ENCODE data around the gene CEP83.
"Not testable (repeated sequence)": the region's sequence is repeated elsewhere in the genome, so short reads cannot be mapped to it uniquely, and the experiment has no call there.

CEP83 gene

DNA sequence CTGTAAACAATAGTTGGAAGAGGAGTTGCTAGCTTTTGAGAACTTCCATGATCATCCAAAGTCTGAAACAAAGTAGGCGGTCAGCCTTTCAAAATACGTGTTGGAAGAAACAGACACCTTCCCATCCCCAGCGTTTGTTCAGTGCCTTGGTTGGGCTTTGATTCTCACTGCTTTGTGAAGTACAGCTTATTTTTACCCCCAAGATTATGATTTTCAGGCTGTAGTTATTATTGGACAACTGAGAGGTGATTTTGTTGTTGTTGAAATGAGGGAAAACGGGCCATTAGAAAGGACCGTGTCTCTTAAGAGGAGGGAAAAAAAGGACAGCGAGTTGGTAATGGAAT, 921 bp upstream of the CEP83 start:
- H3K4me2 ChIP-seq (ENCODE audit: low read depth, low read length, poor library complexity, severe bottlenecking): peak overlapping the region; percentile 64
- H3K9me3 ChIP-seq (ENCODE audit: insufficient read depth, low read length): no peaks in the 10 kb centered on the region
- peak overlapping the region; percentile 73 for H2AFZ ChIP-seq (ENCODE audit: low read depth, low read length, severe bottlenecking)
- no peaks in the 10 kb centered on the region for H3K36me3 ChIP-seq (ENCODE audit: low read length)
- peaks cover 4% of the 10 kb centered on the region; the same call in 1 of the 2 replicates for H3F3A ChIP-seq (ENCODE audit: insufficient read depth)
- no peaks in the 10 kb centered on the region for H3K27me3 ChIP-seq (ENCODE audit: low read length)
- no peaks in the 10 kb centered on the region for H4K20me1 ChIP-seq (ENCODE audit: low read depth, low read length)
- H3K9me2 ChIP-seq (replicated peaks; ENCODE audit: insufficient read depth, low read length): no peaks in the 10 kb centered on the region
- H3K79me2 ChIP-seq (ENCODE audit: insufficient read depth, low read length): peaks cover 34% of the 10 kb centered on the region
- H3K9ac ChIP-seq (ENCODE audit: low read length): peak overlapping the region; percentile 84
- TF ChIP-seq, protein P1, sequence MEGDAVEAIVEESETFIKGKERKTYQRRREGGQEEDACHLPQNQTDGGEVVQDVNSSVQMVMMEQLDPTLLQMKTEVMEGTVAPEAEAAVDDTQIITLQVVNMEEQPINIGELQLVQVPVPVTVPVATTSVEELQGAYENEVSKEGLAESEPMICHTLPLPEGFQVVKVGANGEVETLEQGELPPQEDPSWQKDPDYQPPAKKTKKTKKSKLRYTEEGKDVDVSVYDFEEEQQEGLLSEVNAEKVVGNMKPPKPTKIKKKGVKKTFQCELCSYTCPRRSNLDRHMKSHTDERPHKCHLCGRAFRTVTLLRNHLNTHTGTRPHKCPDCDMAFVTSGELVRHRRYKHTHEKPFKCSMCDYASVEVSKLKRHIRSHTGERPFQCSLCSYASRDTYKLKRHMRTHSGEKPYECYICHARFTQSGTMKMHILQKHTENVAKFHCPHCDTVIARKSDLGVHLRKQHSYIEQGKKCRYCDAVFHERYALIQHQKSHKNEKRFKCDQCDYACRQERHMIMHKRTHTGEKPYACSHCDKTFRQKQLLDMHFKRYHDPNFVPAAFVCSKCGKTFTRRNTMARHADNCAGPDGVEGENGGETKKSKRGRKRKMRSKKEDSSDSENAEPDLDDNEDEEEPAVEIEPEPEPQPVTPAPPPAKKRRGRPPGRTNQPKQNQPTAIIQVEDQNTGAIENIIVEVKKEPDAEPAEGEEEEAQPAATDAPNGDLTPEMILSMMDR (IDR thresholded peaks at IDR 0.05; ENCODE audit: insufficient read depth, low read length, poor library complexity, severe bottlenecking): no peak
- TF ChIP-seq EZH2phosphoT487 (conservative IDR thresholded peaks at IDR 0.05; ENCODE audit: low read length): no peak
- H3K27ac ChIP-seq (ENCODE audit: low read depth, low read length): no peak overlapping the region
- peak overlapping the region; percentile 91 for H3K4me3 ChIP-seq (ENCODE audit: insufficient read depth, low read length, poor library complexity, severe bottlenecking)

DNA sequence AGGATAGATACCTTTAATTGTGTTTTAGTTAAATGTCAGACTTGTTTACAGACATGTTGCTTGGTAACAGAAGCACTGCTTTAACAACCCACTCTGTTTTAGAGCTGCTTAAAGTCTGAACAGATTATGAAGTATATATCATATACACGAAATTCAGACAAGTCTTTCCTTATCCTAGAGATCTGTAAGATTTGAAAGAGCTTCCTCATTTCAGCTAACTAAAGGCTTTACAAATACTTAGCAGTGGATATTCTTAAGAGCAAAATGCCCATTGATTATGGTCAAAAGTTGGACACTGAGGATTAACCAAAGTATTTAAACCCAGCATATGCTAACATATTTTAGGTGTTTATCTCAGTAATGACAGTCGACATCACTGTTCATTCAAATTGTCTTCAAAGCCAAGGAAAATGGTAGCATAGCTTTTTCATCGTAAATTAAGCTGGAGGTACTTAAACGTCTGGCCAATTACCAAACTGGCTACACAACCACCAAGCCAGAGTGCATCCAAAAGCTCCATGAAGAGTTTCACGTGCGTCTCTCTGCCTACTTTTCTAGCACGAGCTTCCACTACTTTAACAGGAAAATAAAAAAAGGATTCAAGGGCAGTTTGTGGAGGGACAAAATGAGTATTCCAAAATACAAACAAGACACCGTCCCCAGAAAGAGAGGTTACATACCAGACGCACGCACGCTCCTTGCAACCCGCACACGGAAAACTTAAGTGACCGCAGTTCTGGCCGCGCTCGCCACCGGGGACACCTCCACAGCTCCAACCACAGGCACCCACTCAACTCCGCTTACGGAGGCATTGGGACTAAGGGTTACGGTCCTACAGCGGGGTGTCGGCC, 565 bp downstream of the CEP83 start:
- no peak for TF ChIP-seq EZH2phosphoT487 (conservative IDR thresholded peaks at IDR 0.05; ENCODE audit: low read length)
- TF ChIP-seq, protein P1 (IDR thresholded peaks at IDR 0.05; ENCODE audit: insufficient read depth, low read length, poor library complexity, severe bottlenecking): no peak
- Histone ChIP-seq H3K79me2 (ENCODE audit: insufficient read depth, low read length) (peaks cover 39% of the 10 kb centered on the region), H3K27me3 (ENCODE audit: low read length) (no peaks in the 10 kb centered on the region), H2AFZ (ENCODE audit: low read depth, low read length, severe bottlenecking) (peak overlapping the region; percentile 73), H3K36me3 (ENCODE audit: low read length) (no peaks in the 10 kb centered on the region; the same call in 1 of the 2 replicates), H4K20me1 (ENCODE audit: low read depth, low read length) (no peaks in the 10 kb centered on the region), H3F3A (ENCODE audit: insufficient read depth) (peaks cover 4% of the 10 kb centered on the region; the same call in 1 of the 2 replicates), H3K9ac (ENCODE audit: low read length) (peak overlapping the region; percentile 84), H3K27ac (ENCODE audit: low read depth, low read length) (no peak overlapping the region), H3K4me2 (ENCODE audit: low read depth, low read length, poor library complexity, severe bottlenecking) (peak overlapping the region; percentile 64), H3K9me3 (ENCODE audit: insufficient read depth, low read length) (no peaks in the 10 kb centered on the region), H3K9me2 (replicated peaks; ENCODE audit: insufficient read depth, low read length) (no peaks in the 10 kb centered on the region), H3K4me3 (ENCODE audit: insufficient read depth, low read length, poor library complexity, severe bottlenecking) (peak overlapping the region; percentile 91)

DNA sequence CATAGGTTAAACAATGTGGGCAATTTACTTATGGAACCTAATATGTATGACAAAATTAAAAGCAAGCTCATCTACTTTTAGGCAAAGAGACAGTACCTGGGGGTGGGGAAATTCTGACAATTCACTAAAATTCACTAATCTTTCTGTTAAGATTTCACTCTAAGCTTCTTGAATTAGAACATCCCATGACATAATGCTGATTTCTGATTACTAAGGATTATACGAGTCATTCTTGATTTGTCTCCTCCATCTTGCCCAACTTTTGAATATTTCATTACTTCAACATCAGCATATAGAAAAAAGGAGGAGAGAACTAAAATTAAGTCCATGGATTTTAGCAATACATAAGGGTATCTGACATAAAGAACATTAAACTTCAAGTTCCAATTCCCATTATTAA, 2.4 kb downstream of the CEP83 start:
- Histone ChIP-seq H3K9me3 (ENCODE audit: insufficient read depth, low read length) (no peaks in the 10 kb centered on the region), H3K9me2 (replicated peaks; ENCODE audit: insufficient read depth, low read length) (no peaks in the 10 kb centered on the region), H3F3A (ENCODE audit: insufficient read depth) (peaks cover 4% of the 10 kb centered on the region; the same call in 1 of the 2 replicates), H3K27ac (ENCODE audit: low read depth, low read length) (no peak overlapping the region), H3K27me3 (ENCODE audit: low read length) (no peaks in the 10 kb centered on the region), H3K79me2 (ENCODE audit: insufficient read depth, low read length) (peaks cover 54% of the 10 kb centered on the region), H4K20me1 (ENCODE audit: low read depth, low read length) (no peaks in the 10 kb centered on the region), H3K4me3 (ENCODE audit: insufficient read depth, low read length, poor library complexity, severe bottlenecking) (no peak overlapping the region), H3K9ac (ENCODE audit: low read length) (no peak overlapping the region), H3K4me2 (ENCODE audit: low read depth, low read length, poor library complexity, severe bottlenecking) (no peak overlapping the region), H2AFZ (ENCODE audit: low read depth, low read length, severe bottlenecking) (no peak overlapping the region), H3K36me3 (ENCODE audit: low read length) (no peaks in the 10 kb centered on the region; the same call in 1 of the 2 replicates)
- no peak for TF ChIP-seq EZH2phosphoT487 (conservative IDR thresholded peaks at IDR 0.05; ENCODE audit: low read length)

DNA sequence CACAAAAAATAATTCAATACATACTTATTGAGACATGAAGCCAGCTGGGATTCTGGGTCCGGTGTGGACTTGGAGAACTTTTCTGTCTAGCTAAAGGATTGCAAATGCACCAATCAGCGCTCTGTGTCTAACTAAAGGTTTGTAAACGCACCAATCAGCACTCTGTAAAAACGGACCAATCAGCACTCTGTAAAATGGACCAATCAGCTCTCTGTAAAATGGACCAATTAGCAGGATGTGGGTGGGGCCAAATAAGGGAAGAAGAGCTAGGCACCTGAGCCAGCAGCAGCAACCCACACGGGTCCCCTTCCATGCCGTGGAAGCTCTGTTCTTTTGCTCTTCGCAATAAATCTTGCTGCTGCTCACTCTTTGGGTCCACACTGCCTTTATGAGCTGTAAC, 5.3 kb downstream of the CEP83 start:
- H3K9me2 ChIP-seq (replicated peaks; ENCODE audit: insufficient read depth, low read length); H3K27ac ChIP-seq (ENCODE audit: low read depth, low read length); H3K4me2 ChIP-seq (ENCODE audit: low read depth, low read length, poor library complexity, severe bottlenecking); H3K9me3 ChIP-seq (ENCODE audit: insufficient read depth, low read length); H2AFZ ChIP-seq (ENCODE audit: low read depth, low read length, severe bottlenecking); H3K36me3 ChIP-seq (ENCODE audit: low read length); H4K20me1 ChIP-seq (ENCODE audit: low read depth, low read length); H3K4me3 ChIP-seq (ENCODE audit: insufficient read depth, low read length, poor library complexity, severe bottlenecking); H3K9ac ChIP-seq (ENCODE audit: low read length); H3K27me3 ChIP-seq (ENCODE audit: low read length); H3F3A ChIP-seq (ENCODE audit: insufficient read depth): not testable (repeated sequence)
- peaks cover 80% of the 10 kb centered on the region for H3K79me2 ChIP-seq (ENCODE audit: insufficient read depth, low read length)
